ENCODE data around the gene AGPAT2. TPM values are rescaled to one million over a fixed set of nuclear protein-coding genes. Genes with fewer than 3 reads are reported as not detected.

Gene AGPAT2
- total RNA-seq, 2 donors from 2014 or later = 71.9 to 81.9 TPM

- H3K27ac ChIP-seq = peak overlapping the region; percentile 85 to 88
- no peaks in the 10 kb centered on the region for H3K9me3 ChIP-seq
- H3K4me1 ChIP-seq = peaks cover 0 to 68% of the 10 kb centered on the region in 2 donors
Measured at GRCh38 chr9:136718345-136719194, 31.3 kb upstream of the AGPAT2 start.

GRCh38 chr9:136717399-136717798, 30.1 kb upstream of the AGPAT2 start:
- Histone ChIP-seq H3K36me3 (peaks cover 9% of the 10 kb centered on the region), H3K9me3 (no peaks in the 10 kb centered on the region), H3K4me1 (peaks cover 0 to 66% of the 10 kb centered on the region in 2 donors), H3K27ac (no peak overlapping the region), H3K4me3 (no peak overlapping the region), H3K27me3 (no peaks in the 10 kb centered on the region)
- no peak for TF ChIP-seq CTCF (IDR thresholded peaks at IDR 0.05)
- no peak for DNase-seq (ENCODE audit: low spot score)

More at GRCh38 chr9:136718345-136719194, 31.3 kb upstream of the AGPAT2 start:
- H3K27me3 ChIP-seq = no peaks in the 10 kb centered on the region
- DNase-seq (ENCODE audit: low spot score) = no peak
- TF ChIP-seq CTCF (IDR thresholded peaks at IDR 0.05) = no peak
- no peak overlapping the region for H3K4me3 ChIP-seq
- peaks cover 20% of the 10 kb centered on the region for H3K36me3 ChIP-seq

DNA sequence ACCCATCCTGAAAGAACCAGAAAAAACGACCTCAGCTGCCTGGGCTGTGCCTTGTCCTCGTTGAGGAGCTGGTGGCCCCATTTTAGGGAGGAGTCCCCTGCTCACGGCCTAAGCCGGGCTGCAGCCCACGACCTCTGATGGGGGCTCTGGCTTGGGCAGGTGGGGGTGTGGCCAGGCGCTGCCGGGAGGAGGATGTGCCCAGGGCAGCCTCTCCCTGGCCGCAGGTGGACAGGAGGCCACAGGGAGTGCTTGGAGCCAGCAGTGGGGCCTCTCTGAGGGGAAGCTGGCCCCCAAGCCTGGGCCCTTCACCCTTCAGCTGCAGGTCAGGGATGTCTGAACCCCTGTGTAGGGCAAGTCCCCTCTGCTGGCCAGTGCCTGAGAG, 27.6 kb upstream of the AGPAT2 start:
- no peak overlapping the region for H3K4me3 ChIP-seq
- peak overlapping the region; percentile 67 to 80 for H3K27ac ChIP-seq
- H3K27me3 ChIP-seq = no peaks in the 10 kb centered on the region

DNA sequence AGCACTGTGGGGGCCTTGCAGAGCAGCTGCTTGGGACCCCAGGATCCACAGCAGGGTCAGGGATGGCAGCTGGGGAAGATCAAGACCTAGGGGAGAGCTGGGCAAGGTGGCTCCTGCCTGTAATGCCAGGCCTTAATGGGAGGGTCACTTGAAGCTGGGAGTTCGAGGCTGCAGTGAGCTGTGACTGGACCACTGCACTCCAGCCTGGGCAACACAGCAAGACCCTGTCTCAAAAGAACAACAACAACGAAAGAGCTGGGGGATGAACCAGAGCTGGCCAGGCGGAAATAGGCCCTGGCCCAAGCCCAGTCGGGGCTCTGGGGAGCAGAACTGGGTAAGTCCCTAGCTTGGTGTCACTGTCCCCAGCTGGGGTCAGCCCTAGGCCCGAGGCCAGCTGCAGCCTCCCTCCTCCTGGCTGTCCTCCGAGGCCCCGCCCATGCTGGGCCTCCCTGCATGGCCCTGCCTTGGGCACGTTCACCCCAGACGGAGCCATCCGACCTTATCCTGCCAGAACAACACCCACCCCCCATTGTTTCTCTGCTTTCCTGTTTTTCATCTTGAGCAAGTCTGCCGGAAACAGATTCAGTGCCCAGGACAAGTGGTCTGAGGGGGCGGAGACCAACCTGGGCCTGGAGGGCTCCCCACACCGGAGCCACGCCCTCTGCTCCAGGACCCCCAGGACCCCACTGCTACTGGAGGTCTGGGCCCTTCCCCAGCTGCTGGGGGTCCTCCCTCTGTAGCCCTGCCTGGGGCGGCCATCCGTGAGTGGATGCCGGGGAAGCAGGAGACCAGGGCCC, 27.0 kb upstream of the AGPAT2 start:
- no peak for TF ChIP-seq CTCF (IDR thresholded peaks at IDR 0.05)
- Histone ChIP-seq H3K36me3 (no peaks in the 10 kb centered on the region), H3K4me3 (no peak overlapping the region), H3K27ac (peak overlapping the region; percentile 80), H3K9me3 (no peaks in the 10 kb centered on the region), H3K27me3 (no peaks in the 10 kb centered on the region), H3K4me1 (peaks cover 0 to 42% of the 10 kb centered on the region in 2 donors)
- DNase-seq (ENCODE audit: low spot score) = no peak

More for the DNA sequence above, 27.6 kb upstream of the AGPAT2 start:
- H3K4me1 ChIP-seq = peaks cover 0 to 48% of the 10 kb centered on the region in 2 donors
- DNase-seq (ENCODE audit: low spot score) = no peak
- no peak for TF ChIP-seq CTCF (IDR thresholded peaks at IDR 0.05)
- H3K36me3 ChIP-seq = no peaks in the 10 kb centered on the region
- H3K9me3 ChIP-seq = no peaks in the 10 kb centered on the region

- no peak for TF ChIP-seq CTCF (IDR thresholded peaks at IDR 0.05)
- peak overlapping the region; percentile 80 for H3K27ac ChIP-seq
- no peaks in the 10 kb centered on the region for H3K9me3 ChIP-seq
- H3K4me1 ChIP-seq = peaks cover 0 to 36% of the 10 kb centered on the region in 2 donors
- H3K4me3 ChIP-seq = peak overlapping the region; percentile 76 to 82
- no peak for DNase-seq (ENCODE audit: low spot score)
- no peaks in the 10 kb centered on the region for H3K27me3 ChIP-seq
- no peaks in the 10 kb centered on the region for H3K36me3 ChIP-seq
Measured at GRCh38 chr9:136713550-136713949, 26.3 kb upstream of the AGPAT2 start.

Data from right atrium auricular region (tissue), 2 donors.